Loucy (cell line): Measurements from ENCODE around the gene TTF2.

Experiments
- CTCF ChIP-seq: fragments of 200-600 bp; sonication (generic); conservative IDR thresholded peaks from 2 replicates; pipeline ENCODE4 v1.5.1; 2014; ENCODE audit warnings: mild to moderate bottlenecking, antibody characterized with exemption, low read length
- EZH2phosphoT487 ChIP-seq: fragments of 200-600 bp; IDR thresholded peaks from 2 replicates; pipeline ENCODE4 v1.6.1; 2018; ENCODE audit warnings: antibody characterized with exemption, mild to moderate bottlenecking, moderate library complexity, borderline replicate concordance

- TF ChIP-seq CTCF (no peak), EZH2phosphoT487 (no peak)
Measured at GRCh38 chr1:117118137-117118536, 58.0 kb downstream of the TTF2 start.
